Memory B cell (primary cell): ENCODE results near the gene SLC36A1.

Source experiments
- ATAC-seq: fragments of 150-1000 bp; cut with Tn5 transposase; 2 replicates; pipeline ENCODE4 v1.10.0; 2021; ENCODE audit warnings: low read depth, mild to moderate bottlenecking, moderate library complexity
- DNase-seq, 2 donors: peaks; one replicate each; pipeline ENCODE4 v3.0.0; 2022; ENCODE audit warnings: low spot score in 2 of 2
- H3K27ac Mint-ChIP-seq: one replicate; pipeline ENCODE4 v1.8.0; 2022; ENCODE audit warnings: mild to moderate bottlenecking, moderate library complexity, mixed read lengths
- H3K27me3 Mint-ChIP-seq: one replicate; pipeline ENCODE4 v1.8.0; 2022; ENCODE audit warnings: mixed read lengths
- H3K36me3 Mint-ChIP-seq: one replicate; pipeline ENCODE4 v1.8.0; 2022; ENCODE audit warnings: mild to moderate bottlenecking, mixed read lengths
- H3K4me1 Mint-ChIP-seq: one replicate; pipeline ENCODE4 v1.8.0; 2022; ENCODE audit warnings: mixed read lengths
- H3K4me3 Mint-ChIP-seq: one replicate; pipeline ENCODE4 v1.8.0; 2022; ENCODE audit warnings: mild to moderate bottlenecking, moderate library complexity, mixed read lengths
- H3K9me3 Mint-ChIP-seq: one replicate; pipeline ENCODE4 v1.8.0; 2022; ENCODE audit warnings: mixed read lengths

Gene SLC36A1

DNA sequence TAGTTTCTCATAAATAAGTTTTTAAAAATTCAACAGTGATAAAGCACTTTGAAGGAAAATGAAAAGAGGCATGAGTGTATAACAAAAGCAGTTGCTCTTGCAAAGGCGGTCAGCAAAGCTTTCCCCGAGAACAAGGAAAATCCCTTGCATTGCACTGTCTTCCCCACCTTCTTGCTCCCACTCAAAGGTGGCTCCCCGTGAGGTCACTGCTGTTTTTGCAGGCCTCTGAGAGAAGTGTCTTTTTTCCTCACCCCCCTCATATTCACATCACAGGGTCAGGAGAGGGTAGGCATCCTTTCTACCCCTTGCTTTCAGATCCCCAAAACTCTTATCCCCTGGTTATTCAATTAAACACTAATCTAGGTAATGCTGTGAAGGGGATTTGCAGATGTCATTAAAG lies 15.2 kb upstream of the SLC36A1 start:
- H3K4me1 Mint-ChIP-seq, result peaks cover 5% of the 10 kb centered on the region
- H3K27ac Mint-ChIP-seq, result no peak overlapping the region
- peaks cover 3% of the 10 kb centered on the region for H3K27me3 Mint-ChIP-seq
- no peak for ATAC-seq
- H3K4me3 Mint-ChIP-seq, result no peak overlapping the region
- no peaks in the 10 kb centered on the region for H3K9me3 Mint-ChIP-seq
- no peaks in the 10 kb centered on the region for H3K36me3 Mint-ChIP-seq
- DNase-seq, result no peak

- Mint-ChIP-seq H3K9me3 (peaks cover 3% of the 10 kb centered on the region), H3K4me1 (no peaks in the 10 kb centered on the region), H3K36me3 (no peaks in the 10 kb centered on the region), H3K27me3 (peaks cover 5% of the 10 kb centered on the region), H3K4me3 (no peak overlapping the region), H3K27ac (no peak overlapping the region)
- DNase-seq, result no peak
- no peak for ATAC-seq
Measured at GRCh38 chr5:151434570-151435237, 12.7 kb upstream of the SLC36A1 start.

DNA sequence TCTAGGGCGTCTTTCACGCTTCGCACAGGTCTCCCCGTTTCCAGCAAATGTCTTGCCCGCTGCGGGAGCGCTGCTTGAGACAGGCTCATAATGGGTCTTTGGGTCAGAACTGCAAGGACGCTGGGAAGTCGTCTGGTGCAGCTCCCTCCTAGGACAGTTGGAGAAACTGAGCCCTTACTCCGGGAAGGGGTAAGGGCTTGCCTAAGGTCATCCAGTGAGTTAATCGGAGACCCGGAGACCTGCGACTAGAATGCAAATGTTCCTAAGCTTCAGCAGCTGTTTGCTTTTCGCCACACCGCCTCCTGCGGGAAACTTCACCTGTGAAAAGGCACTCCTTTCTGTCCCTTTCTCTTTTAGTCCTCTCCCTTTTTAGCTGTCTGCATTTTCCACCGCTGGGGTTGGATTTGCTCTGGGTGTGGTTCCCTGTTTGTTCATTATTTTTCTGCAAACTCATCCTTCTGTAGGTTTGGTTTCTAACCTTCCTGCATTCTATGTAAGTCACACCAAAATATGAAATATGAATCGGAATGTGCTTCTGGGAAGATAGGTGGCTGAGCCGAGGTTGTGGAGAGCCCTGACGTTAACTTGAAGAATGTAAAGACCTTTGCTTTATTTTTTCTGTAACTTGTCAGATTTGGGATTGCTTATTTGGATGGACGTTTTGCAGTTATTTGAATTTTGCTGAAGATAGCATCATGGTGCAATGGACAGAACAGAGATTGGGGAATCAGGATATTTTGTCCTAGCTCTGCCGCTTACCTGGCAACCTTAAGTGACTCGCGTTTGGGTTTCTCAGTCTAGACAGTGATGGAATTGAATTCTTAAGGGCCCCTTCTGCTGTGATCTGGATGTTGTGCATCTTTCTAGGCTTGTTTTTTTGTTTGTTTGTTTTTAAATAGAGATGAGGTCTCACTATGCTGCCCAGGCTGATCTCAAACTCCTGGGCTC lies 909 bp downstream of the SLC36A1 start:
- Mint-ChIP-seq H3K9me3 (no peaks in the 10 kb centered on the region), H3K27me3 (peaks cover 4% of the 10 kb centered on the region), H3K36me3 (peaks cover 3% of the 10 kb centered on the region), H3K4me3 (peak overlapping the region; percentile 93), H3K27ac (peak overlapping the region; percentile 88), H3K4me1 (peaks cover 16% of the 10 kb centered on the region)
- ATAC-seq (no peak), DNase-seq (no peak)

DNA sequence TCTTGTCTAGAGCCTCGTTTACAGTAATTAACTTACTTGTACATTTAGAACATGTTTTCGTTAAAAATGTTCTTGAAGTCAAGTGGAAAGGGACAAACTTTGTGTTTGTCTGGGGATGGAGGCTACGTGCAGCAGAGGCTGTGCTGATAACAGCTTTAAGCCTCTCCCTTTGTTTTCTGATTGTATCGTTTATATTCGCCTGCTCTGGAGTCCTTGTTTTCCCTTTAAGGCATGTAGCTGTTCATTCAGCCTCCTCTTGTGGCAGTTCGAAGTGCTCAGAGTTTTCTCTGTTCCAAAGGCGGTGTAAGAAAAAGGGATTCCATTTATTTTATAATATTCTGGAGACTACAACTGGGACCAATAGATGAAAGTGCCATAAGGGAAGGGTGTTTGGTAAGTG lies 1.9 kb downstream of the SLC36A1 start:
- Mint-ChIP-seq H3K4me1 (peaks cover 16% of the 10 kb centered on the region), H3K27ac (no peak overlapping the region), H3K4me3 (no peak overlapping the region), H3K27me3 (peaks cover 4% of the 10 kb centered on the region), H3K36me3 (peaks cover 3% of the 10 kb centered on the region), H3K9me3 (no peaks in the 10 kb centered on the region)
- DNase-seq (no peak), ATAC-seq (no peak)

DNA sequence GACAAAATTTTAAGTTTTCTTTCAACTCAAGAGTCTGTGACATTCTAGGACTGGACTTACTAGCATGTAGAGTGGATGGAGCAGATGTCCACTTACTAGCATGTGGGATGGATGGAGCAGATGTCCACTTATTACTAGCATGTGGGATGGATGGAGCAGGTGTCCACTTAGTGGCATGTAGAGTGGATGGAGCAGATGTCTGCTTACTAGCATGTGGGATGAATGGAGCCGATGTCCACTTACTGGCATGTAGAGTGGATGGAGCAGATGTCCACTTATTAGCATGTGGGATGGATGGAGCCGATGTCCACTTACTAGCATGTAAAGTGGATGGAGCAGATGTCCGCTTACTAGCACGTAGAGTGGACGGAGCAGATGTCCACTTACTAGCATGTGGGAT lies 2.4 kb downstream of the SLC36A1 start:
- Mint-ChIP-seq H3K27ac (no peak overlapping the region), H3K4me3 (no peak overlapping the region), H3K27me3 (peaks cover 3% of the 10 kb centered on the region), H3K9me3 (no peaks in the 10 kb centered on the region), H3K4me1 (peaks cover 16% of the 10 kb centered on the region), H3K36me3 (peaks cover 3% of the 10 kb centered on the region)
- ATAC-seq (no peak), DNase-seq (no peak)

- peaks cover 16% of the 10 kb centered on the region for H3K4me1 Mint-ChIP-seq
- no peak overlapping the region for H3K27ac Mint-ChIP-seq
- ATAC-seq (no peak), DNase-seq (no peak)
- H3K9me3 Mint-ChIP-seq, result no peaks in the 10 kb centered on the region
- no peak overlapping the region for H3K4me3 Mint-ChIP-seq
- H3K36me3 Mint-ChIP-seq, result peaks cover 3% of the 10 kb centered on the region
- H3K27me3 Mint-ChIP-seq, result peaks cover 2% of the 10 kb centered on the region
Measured at GRCh38 chr5:151450605-151451004, 3.2 kb downstream of the SLC36A1 start.

DNA sequence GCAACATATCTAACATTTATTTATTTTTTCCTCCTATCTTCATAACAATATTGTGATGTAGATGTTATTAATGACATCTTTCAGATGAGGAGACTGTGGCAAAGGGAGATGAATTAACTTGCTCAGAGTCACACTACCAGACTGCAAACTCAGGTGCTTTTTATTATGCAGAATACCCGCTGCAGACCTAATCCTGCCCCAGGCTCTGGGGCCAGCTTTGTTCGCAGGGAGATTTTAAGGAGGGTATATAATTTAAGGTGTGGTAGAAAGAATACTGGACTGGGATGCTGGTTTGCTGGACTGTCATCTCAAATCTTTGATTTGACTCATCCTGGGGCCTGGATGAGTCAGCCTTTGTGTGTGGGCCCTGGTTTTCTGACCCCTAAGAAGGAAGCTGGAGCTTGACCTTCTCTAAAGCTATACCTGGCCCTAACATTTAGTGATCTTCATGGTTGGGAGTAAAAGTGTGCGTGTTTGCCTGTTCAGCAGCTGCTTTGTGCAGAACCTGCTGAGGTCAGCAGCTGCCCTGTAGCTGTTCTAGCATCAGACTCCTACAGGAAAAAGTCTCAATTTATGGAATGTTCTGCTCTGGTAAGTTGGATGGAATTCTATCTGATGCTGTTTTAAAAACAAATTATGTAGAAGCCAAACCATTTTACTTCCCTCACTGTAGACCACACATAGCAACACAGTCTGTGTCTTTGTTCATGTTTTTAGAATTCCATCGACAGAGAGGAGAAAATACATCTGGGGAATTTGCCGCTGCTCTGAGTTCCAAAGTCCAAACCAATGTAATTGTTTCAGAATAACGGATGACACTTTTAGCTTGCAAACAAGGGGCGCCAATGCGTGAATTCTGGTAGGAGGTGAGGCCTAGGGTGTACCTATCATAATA lies 4.5 kb downstream of the SLC36A1 start:
- H3K4me3 Mint-ChIP-seq, result no peak overlapping the region
- DNase-seq, result no peak

GRCh38 chr5:151454166-151454565 lies 6.8 kb downstream of the SLC36A1 start:
- H3K4me1 Mint-ChIP-seq, result peaks cover 6% of the 10 kb centered on the region
- no peak for ATAC-seq
- H3K4me3 Mint-ChIP-seq, result no peak overlapping the region
- no peak for DNase-seq
- no peaks in the 10 kb centered on the region for H3K9me3 Mint-ChIP-seq
- H3K36me3 Mint-ChIP-seq, result peaks cover 13% of the 10 kb centered on the region
- no peak overlapping the region for H3K27ac Mint-ChIP-seq
- no peaks in the 10 kb centered on the region for H3K27me3 Mint-ChIP-seq

More for the DNA sequence above, 4.5 kb downstream of the SLC36A1 start:
- ATAC-seq, result no peak
- H3K36me3 Mint-ChIP-seq, result peaks cover 3% of the 10 kb centered on the region
- peaks cover 16% of the 10 kb centered on the region for H3K4me1 Mint-ChIP-seq
- no peaks in the 10 kb centered on the region for H3K27me3 Mint-ChIP-seq
- no peak overlapping the region for H3K27ac Mint-ChIP-seq
- no peaks in the 10 kb centered on the region for H3K9me3 Mint-ChIP-seq

DNA sequence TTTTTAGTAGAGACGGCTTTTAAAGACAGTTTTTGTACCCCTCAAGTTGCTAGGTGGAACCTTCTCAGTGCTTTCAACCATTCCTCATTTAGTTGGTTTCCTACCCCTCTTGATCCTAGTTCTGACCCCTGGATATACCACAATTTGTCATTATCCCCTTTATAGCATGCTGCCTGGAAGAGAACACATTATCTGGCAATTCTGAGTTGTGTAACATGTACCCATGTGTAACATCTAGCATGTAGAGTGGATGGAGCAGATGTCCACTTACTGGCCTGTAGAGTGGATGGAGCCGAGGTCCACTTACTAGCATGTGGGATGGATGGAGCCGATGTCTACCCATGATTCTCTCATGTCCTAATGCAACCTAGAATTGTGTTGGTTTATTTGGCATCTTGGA lies 7.5 kb downstream of the SLC36A1 start:
- DNase-seq, result no peak
- ATAC-seq, result no peak
- peaks cover 3% of the 10 kb centered on the region for H3K4me1 Mint-ChIP-seq
- H3K4me3 Mint-ChIP-seq, result no peak overlapping the region
- H3K9me3 Mint-ChIP-seq, result no peaks in the 10 kb centered on the region
- no peak overlapping the region for H3K27ac Mint-ChIP-seq
- H3K36me3 Mint-ChIP-seq, result peaks cover 16% of the 10 kb centered on the region
- H3K27me3 Mint-ChIP-seq, result no peaks in the 10 kb centered on the region

DNA sequence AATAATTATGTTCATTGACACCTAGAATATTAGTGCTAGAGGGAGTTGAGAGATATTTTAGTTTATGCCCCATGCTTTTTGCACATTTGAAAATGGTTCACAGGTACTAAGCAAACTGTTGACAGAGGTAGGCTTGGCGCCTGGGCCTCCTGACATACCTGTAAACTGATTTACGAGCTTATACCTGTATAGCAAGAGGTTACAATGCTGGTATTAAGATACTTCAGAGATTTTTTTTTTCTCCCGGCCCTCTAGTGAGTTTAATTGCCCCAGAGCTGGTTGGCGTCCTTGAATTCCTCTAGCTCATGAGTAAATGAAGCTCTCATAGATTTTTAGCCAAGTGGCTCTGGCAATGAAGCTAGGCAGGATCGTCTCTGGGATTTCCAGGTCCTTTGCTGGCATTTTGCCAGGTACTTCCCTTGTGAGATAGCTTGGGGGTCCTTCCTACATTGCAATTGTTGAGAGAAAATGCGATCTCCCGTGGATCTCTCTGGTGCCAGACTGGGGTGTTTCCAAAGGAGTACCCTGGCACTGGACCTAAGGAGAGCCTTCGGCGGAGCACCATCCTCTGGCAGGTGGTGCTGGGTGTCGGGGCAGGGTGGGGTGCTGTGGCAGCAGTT lies 9.0 kb downstream of the SLC36A1 start:
- ATAC-seq (no peak), DNase-seq (no peak)
- no peak overlapping the region for H3K27ac Mint-ChIP-seq
- H3K9me3 Mint-ChIP-seq, result no peaks in the 10 kb centered on the region
- peaks cover 3% of the 10 kb centered on the region for H3K4me1 Mint-ChIP-seq
- no peaks in the 10 kb centered on the region for H3K27me3 Mint-ChIP-seq
- peaks cover 19% of the 10 kb centered on the region for H3K36me3 Mint-ChIP-seq
- H3K4me3 Mint-ChIP-seq, result no peak overlapping the region

- ATAC-seq (no peak), DNase-seq (no peak)
- no peaks in the 10 kb centered on the region for H3K27me3 Mint-ChIP-seq
- peaks cover 16% of the 10 kb centered on the region for H3K36me3 Mint-ChIP-seq
- no peaks in the 10 kb centered on the region for H3K4me1 Mint-ChIP-seq
- H3K4me3 Mint-ChIP-seq, result no peak overlapping the region
- H3K9me3 Mint-ChIP-seq, result no peaks in the 10 kb centered on the region
- H3K27ac Mint-ChIP-seq, result no peak overlapping the region
Measured at GRCh38 chr5:151458314-151458713, 10.9 kb downstream of the SLC36A1 start.

GRCh38 chr5:151459680-151460324 lies 12.4 kb downstream of the SLC36A1 start:
- no peak overlapping the region for H3K4me3 Mint-ChIP-seq
- no peak for ATAC-seq
- no peak overlapping the region for H3K27ac Mint-ChIP-seq
- peaks cover 26% of the 10 kb centered on the region for H3K36me3 Mint-ChIP-seq
- no peaks in the 10 kb centered on the region for H3K4me1 Mint-ChIP-seq
- H3K27me3 Mint-ChIP-seq, result no peaks in the 10 kb centered on the region
- H3K9me3 Mint-ChIP-seq, result no peaks in the 10 kb centered on the region
- DNase-seq, result no peak

GRCh38 chr5:151461312-151461711 lies 13.9 kb downstream of the SLC36A1 start:
- H3K27ac Mint-ChIP-seq, result no peak overlapping the region
- H3K9me3 Mint-ChIP-seq, result no peaks in the 10 kb centered on the region
- ATAC-seq (no peak), DNase-seq (no peak)
- H3K36me3 Mint-ChIP-seq, result peaks cover 37% of the 10 kb centered on the region
- H3K4me3 Mint-ChIP-seq, result no peak overlapping the region
- H3K4me1 Mint-ChIP-seq, result no peaks in the 10 kb centered on the region
- H3K27me3 Mint-ChIP-seq, result no peaks in the 10 kb centered on the region
